CD4-positive, alpha-beta T cell treated with Interleukin-6 for 4 hours (primary cell): ENCODE measurements around the gene LCE1C.

Source experiments
- DNase-seq: peaks from one replicate; pipeline ENCODE4 v3.0.0-alpha.2; 2020; ENCODE audit warnings: mixed read lengths

Gene LCE1C, protein sequence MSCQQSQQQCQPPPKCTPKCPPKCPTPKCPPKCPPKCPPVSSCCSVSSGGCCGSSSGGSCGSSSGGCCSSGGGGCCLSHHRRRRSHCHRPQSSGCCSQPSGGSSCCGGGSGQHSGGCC

DNA sequence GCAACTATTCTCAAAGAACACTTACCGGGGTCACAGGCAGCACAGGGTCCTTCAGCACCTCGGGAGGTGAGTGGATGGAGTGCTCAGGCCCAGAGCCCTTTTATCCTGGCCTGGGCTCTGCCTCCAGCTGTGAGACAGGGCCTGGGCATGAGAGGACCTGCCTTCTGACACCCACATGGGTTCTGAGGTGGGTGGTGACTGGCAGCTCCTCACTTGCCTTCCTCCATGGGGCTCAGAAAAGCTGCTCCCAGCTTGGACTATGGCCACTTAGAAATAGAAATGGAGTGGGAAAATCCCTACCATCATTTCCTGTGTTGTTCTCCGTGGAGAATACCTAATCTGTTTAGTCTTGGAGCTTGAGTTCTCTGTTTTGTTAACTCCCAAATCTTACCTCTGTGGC, at the start of gene LCE1C:
Gene LCE1C, minus strand, starts transcription at position 76 of the 400 bp plus-strand sequence. CDS start 1,173 bp downstream, outside the sequence.
- DNase-seq = no peak

DNA sequence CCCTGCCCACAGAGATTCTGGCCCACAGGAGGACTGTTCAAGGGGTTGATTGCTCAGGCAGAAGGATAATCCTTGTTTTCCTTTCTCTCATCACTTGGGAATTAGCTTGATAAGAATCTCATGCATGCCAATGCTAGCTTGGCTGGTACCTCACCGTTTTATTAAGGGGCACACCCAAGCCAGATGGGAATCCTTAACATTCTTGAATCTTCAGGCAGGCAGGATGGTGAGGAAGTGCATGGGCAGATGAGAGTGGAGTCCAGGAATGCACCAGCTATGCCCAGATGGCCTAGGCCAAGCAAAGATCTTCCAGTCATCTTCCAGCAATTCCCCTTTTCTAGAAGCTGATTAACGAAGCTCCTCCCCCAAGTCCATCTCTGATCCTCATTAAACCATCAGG, 49.2 kb upstream of the LCE1C start:
- DNase-seq = no peak

DNA sequence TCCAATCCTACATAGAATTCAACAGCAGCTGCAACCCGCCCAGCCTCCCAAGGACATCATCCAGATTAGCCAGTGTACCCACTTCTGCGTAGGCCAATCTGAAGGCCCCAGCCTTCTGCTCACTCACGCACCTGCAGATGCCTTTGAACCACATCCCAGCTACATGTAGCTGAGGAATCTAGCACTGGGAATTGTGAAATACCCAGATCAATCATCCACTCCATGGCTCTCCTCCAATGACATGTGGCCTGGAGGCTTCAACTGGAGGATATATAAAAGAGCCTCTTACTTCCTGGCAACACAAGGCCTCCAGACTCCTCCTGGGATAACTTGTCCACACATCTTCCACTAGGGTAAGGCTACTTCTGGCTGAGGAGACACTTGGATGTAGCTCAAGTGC, 36.1 kb upstream of the LCE1C start, which contains the start of gene LCE6A:
Gene LCE6A, plus strand, starts transcription at position 301 of the 400 bp plus-strand sequence. CDS start 665 bp downstream, outside the sequence.
- no peak for DNase-seq

DNA sequence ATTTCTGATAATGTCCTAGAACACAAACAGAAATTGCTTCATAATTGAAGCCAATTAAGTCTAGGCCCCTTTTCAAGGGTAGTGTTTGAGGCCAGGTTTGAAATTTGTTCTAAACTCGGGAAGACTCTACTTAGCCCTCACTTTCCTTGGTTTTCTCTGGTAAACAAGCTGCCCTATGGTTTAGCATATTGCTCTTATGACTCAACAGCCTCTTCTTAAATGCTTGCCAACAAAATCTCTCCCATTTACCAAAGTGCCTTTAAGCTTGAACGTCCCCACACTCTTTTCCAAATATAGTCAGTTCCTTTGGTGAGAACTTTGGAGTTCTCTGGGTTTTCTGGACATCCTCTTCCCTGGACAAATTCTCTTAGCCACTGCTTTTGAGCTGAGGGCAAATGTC, 30.4 kb upstream of the LCE1C start:
- DNase-seq = no peak

DNA sequence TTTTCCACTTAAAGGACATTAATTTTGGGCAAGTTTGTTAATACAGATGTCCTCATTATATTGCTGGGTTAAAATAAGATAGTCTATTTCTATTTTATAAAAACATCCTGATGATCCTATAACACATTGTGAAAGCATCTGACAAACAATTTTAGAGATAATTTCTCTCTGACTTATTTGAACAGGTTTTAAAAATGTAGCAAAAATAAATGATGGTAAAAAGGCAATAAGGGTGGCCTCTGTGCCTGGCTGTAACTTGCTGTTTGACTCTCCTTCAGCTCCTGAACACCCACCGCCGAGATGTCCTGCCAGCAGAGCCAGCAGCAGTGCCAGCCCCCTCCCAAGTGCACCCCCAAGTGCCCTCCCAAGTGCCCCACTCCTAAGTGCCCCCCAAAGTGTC, 20.7 kb upstream of the LCE1C start, which contains the start of gene LCE1A:
Gene LCE1A, plus strand, starts transcription at position 301 of the 400 bp plus-strand sequence. Its CDS starts 0 bp downstream, at position 301.
- no peak for DNase-seq

DNA sequence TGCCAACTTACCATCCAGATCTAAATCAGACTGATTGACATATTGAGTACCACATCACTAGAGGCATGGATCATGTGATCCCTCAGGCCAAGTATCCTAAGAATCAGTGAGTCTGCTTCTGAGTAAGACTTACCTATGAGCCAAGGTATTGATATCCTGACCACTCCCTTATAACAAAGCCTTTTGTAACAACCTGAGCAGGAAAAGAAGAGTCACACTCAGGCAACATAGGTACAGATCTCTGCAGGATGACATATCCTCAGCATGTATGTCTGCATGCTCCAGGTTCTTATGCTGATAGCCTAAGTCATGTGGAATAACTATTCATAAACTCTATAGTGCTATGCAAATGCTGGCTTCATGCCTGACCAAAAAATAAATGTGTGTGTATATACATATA, 18.5 kb upstream of the LCE1C start:
- no peak for DNase-seq

DNA sequence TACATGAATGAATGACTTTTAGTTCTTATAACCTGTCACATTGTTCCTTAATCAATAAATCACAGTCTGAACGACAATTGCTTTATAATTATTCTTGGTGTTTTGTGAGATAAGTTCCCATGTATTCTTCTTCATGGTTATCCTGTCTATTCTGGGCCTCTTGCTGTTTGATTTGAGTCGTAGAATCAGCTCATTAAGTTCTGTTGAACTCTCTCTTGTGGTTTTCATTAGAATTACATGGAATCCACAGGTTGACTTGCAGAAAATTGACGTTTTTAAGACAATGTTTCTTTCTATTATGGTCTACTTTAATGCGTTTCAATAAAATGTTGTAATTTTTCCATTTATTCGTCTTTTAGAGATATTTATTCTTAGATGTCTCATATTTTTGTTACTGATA, 16.8 kb upstream of the LCE1C start:
- DNase-seq = no peak

DNA sequence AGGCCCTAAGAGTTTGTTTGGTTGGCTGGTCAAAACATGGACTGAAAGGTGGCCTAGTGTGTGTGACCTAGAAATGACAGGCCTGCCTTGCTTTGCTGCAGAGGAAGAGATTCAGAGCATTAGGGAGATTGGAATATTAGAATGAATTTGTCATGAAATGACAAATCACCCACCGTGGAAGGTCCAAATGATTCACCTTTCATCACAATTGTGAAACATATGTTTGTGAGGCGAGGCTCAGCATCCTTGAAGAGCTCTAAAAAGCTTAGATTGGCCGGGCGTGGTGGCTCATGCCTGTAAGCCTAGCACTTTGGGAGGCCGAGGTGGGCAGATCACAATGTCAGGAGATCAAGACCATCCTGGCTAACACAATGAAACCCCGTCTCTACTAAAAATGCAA, 10.9 kb upstream of the LCE1C start:
- DNase-seq = no peak

DNA sequence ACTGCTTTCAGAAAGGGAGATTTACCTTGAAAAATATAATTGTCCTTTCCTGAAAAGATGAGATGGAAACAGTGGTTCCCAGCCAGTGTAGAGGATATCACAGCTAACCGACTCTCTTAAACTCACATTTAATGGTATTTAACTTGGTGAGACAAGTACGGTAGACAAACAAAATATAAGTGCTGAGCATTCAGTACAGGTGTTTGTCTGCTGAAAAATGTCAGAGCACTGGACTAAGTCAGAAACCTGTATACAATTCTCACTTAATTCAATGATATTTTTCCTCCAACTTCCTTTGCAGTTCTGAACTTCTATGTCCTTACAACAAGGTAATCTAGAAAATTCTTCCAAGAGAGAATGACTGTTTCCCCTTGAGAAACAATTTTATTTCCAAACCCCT, 5.2 kb upstream of the LCE1C start, which contains the start of gene LCE1B:
Gene LCE1B, plus strand, starts transcription at position 301 of the 400 bp plus-strand sequence. CDS start 476 bp downstream, outside the sequence.
- no peak for DNase-seq

DNA sequence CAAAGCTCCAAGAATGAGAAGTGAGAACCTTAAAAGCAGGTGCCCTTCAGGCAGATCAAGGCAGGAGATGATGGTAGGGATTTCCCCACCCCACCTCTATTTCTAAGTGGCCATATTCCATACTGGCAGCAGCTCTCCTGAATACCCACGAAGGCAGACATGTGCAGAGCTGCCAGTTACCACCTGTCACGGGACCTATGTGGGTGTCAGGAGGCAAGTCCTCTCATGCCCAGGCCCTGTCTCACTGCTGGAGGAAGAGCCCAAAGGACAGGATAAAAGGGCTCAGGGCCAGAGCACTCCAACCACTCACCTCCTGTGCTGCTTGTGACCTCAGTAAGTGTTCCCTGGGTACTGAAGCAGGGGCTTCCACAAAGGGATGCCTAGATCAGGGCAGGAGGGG, 4.6 kb upstream of the LCE1C start:
- DNase-seq = no peak

DNA sequence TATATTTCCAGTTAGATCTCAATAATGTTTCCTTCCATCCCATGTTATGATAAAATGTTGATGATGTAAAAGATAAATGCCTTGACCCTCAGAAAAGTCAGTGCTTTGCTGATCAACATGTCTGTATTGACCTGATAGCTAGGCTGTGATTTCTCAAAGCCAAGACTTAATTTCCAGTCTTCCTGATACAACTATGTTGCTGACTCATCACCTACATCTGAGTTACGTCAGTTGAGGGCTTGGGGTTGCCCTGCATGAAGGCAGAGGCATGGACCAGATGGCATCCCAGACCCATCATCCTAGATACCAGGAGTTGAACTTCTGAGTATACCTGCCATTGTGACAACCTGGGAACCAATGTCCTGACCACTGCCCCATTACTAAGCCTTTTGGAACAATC, 5.1 kb downstream of the LCE1C start:
- no peak for DNase-seq

DNA sequence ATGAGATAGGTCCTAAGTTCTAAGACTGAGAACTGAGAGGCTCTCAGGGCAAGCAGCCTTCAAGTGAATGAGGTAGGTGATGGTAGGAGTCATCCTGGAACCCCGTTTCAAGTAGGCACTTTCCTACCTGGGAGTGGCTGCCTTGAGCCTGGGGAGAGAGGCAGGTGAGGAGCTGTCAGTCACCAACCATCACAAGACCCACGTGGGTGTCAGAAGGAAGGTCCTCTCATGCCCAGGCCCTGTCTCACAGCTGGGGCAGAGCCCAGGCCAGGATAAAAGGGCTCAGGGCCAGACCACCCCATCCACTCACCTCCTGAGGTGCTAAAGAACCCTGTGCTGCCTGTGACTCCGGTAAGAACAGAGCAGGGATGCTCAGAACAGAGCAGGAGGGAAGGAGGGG, 10.0 kb downstream of the LCE1C start, which contains the start of gene LCE1D:
Gene LCE1D, plus strand, starts transcription at position 301 of the 400 bp plus-strand sequence. CDS start 1,074 bp downstream, outside the sequence.
- DNase-seq = no peak

DNA sequence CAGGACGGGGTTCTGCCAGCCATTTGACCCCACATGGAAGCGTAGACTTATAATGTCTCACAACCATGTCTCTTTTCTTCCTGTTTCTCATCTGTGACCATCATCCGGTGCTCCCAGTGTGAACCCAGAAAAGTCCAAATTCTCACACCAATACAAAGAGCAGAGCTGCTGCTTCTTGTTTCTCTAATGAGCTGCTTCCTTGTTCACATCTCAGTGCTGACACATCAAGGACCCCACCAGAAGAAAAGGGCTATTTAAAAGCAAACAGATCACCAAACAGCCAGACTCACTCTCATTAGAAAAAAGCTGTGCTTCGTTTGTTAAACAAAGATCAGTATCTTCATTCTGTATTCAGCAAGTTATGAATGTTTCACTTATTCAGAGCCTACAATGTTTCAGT, 10.8 kb downstream of the LCE1C start:
- DNase-seq = no peak

DNA sequence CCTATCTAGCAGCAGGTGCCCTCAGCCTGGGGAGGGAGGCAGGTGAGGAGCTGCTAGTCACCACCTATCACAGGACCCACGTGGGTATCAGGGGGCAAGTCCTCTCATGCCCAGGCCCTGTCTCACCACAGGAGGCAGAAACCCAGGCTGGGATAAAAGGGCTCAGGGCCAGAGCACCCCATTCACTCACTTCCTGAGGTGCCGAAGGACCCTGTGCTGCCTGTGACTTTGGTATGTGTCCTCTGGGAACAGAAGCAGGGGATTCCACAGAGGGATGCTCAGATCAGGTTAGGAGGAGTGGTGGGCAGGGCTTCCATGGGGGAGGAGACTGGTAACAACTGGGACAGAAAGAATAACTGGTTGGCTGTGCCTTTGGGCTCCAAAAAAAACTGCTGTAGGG, 20.4 kb downstream of the LCE1C start, which contains the start of gene LCE1E:
Gene LCE1E, plus strand, starts transcription at position 181 of the 400 bp plus-strand sequence. CDS start 1,043 bp downstream, outside the sequence.
- DNase-seq = no peak

DNA sequence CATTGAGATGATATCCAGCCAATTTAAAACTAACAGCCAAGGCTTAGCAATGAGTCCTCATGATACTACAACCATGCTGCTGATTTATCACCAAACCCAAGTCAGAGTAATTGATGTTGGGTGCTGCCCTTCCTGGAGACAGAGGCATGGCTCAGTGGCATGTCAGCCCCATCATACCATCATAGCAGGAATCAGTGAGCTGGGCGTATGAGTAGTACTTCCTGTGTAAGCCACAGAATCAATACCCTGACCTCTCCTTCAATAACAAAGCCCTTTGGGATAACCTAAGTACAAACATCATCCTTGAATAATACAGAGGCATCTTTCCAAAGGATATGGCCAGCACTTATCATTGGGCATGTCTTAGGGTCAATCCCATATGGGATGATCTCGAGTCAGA, 23.4 kb downstream of the LCE1C start:
- DNase-seq = no peak

DNA sequence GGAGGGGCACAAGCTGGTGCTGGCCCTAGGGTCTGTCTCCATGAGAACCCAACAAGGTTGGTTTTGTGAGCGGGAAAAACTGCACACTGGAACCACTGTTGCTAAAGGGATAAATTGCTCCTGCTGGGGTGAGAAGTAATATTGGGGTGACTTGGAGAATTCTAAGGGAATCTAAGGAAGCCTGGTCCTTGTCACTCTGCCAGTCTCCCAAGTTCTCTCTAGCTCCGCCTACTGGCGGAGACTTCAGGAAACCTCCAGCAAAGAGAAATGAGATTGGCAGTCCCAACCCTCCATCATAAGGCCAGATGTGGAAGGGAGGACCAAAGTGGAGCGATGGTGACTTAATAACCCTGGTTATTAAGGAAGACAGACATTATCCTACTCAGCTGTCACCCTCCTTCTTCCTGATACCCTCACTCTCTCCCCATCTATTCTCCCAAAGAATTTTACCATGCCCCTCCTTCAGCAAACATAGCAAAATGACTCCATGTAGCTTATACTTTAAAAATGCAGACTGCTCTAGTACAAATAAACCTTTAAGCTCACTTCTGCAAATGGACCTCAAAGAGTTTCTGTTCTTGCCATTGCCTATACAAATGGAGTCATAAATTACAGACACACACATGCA, 28.8 kb downstream of the LCE1C start:
- no peak for DNase-seq

DNA sequence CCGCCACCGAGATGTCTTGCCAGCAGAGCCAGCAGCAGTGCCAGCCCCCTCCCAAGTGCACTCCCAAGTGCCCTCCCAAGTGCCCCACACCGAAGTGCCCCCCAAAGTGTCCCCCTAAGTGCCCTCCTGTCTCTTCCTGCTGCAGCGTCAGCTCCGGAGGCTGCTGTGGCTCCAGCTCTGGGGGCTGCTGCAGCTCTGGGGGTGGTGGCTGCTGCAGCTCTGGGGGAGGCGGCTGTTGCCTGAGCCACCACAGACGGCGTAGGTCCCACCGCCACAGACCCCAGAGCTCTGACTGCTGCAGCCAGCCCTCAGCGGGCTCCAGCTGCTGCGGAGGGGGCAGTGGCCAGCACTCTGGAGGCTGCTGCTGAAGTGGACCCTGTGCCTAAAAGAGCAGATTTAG, 30.1 kb downstream of the LCE1C start:
- no peak for DNase-seq

DNA sequence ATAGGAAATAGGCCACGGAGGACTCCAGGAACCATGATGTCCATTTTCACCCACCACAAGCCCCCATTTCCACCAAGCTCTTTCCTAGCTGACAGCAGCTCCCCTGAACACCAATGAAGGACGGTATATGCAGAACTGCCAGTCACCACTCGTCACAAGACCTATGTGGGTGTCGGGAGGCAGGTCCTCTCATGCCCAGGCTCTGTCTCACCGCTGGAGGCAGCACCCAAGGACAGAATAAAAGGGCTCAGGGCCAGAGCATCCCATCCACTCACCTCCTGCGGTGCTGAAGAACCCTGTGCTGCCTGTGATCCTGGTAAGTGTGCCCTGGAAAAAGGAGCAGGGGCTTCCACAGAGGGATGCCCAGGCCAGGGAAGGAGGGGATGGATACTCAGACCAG, 31.6 kb downstream of the LCE1C start, which contains the start of gene LCE1F:
Gene LCE1F, plus strand, starts transcription at position 266 of the 400 bp plus-strand sequence. CDS start 1,232 bp downstream, outside the sequence.
- no peak for DNase-seq

DNA sequence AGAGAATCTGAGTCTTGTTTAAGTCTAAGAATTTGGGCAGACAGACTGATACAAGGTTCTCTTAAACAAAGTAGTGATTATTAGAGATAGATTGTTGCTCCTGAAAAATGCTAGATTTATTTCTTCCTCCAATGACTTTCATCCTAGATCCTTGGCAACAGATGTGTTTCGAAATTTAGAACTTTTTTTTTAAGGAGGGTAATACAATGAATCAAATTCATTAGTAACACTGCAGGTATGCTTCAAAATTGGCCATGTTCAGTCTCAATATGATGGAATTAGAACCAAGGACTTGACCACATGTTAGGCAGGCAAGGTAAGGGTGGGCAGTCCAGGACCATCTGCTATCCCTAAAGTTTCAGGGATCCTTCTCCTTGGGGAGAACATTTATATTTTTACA, 36.0 kb downstream of the LCE1C start:
- no peak for DNase-seq

DNA sequence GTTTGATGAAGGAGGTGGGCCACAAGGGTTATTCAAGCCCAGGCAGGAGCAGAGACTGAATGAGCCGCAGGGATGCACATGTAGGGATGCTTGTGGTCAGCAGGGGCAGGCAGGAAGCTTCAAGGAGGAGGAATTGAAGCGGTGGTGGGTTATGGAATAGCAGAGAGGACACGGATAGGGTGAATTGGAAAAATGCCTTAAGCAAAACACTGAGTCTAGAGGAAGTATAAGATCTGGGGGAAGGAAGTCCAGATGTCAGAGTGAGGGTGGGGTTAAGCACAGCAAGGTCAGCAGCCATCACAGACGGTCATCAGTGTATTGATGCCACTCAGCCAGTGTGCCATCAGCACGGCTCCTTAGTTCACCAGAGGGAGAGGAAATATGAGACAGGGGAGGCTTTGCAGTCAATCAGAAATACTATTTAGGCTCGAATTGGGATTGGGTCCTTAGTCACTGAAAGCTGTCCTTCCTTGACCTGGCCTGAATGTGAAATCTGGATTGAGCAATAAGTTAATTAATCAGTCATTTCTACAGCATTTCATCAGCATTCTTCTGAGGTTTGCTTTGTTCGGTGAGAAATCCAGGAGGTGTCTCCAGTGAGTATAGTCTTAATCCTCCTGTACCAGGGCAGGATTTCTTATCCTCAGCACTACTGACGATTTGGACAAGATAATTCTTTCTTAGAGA, 37.5 kb downstream of the LCE1C start:
- DNase-seq = no peak

DNA sequence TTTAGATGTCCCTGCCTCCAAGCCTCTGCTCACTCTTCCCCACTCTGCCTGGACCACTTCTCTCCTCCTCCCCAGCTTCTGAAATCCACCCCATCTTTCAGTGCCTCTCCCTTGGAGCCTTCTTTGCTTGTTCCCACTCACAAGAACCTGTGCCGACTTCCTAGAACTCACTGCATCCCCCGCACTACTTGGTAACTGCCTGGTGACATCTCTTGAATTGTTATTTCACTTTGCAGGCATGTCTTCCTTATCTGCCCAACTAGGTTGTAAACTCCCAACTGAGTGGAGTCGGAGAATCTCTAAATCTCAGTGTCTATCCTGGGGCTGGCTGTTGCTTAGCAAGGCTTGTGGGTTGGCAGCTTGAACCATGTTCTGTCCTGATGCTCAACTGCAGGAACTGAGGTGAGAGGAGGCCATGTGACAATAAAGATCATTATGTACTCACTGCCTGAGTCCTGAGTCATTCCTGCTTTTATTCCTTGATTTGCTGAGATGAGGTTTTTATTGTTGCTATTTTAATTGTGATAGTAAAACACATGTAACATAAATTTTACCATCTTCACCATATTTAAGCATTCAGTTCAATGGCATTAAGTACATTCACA, 44.7 kb downstream of the LCE1C start:
- DNase-seq = no peak

DNA sequence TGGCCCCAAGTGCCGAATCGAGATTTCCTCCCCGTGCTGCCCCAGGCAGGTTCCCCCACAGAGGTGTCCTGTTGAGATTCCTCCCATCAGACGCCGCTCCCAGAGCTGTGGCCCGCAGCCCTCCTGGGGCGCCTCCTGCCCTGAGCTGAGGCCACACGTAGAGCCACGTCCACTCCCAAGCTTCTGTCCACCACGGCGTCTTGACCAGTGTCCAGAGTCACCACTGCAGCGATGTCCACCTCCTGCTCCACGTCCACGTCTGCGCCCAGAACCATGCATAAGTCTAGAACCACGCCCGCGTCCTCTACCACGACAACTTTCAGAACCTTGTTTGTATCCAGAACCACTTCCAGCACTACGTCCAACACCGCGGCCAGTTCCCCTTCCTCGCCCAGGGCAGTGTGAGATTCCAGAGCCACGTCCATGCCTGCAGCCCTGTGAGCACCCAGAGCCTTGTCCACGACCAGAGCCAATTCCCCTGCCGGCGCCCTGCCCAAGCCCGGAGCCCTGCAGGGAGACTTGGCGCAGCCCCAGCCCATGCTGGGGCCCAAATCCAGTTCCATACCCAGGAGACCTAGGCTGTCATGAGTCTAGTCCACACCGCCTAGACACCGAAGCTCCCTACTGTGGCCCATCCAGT, 45.8 kb downstream of the LCE1C start:
- no peak for DNase-seq
